ENCODE results near the gene SPSB3. TPM values are rescaled to one million over a fixed set of nuclear protein-coding genes. Genes with fewer than 3 reads are reported as not detected.

SPSB3 gene
- total RNA-seq, 1 donor from 2014 or later: 48.2 TPM

DNA sequence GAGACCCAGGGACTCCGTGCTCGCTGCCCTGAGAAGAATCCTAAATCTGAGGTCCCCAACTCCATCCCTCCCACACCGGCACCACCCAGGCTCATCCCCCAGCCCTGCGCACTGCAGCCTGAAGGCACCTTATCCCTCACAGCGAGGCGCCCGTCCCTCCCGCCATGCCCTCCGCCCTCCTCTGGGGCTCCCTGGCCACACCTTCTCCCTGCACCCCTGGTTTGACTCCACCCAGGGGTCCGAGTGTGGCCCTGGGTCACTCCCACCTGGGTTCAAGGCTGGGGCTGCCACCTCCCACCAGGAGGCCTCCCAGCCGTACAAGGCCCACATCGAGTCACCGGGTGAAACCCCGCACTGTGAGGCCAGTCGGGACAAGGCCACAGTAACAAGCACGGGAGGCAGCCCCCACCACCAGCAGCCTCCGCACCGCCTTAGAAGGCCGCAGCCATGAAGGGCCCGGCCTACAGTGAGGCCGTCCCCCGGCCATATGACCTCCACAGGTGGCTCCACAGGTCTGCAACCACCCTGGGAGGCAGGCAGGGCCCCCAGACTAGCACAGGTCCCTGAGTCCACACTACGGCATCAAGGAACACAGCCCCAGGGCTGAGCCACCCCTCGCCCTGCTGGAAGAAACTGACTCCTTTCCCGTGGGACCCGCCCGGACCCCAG is 36.0 kb upstream of the SPSB3 start:
- TF ChIP-seq, protein P1, sequence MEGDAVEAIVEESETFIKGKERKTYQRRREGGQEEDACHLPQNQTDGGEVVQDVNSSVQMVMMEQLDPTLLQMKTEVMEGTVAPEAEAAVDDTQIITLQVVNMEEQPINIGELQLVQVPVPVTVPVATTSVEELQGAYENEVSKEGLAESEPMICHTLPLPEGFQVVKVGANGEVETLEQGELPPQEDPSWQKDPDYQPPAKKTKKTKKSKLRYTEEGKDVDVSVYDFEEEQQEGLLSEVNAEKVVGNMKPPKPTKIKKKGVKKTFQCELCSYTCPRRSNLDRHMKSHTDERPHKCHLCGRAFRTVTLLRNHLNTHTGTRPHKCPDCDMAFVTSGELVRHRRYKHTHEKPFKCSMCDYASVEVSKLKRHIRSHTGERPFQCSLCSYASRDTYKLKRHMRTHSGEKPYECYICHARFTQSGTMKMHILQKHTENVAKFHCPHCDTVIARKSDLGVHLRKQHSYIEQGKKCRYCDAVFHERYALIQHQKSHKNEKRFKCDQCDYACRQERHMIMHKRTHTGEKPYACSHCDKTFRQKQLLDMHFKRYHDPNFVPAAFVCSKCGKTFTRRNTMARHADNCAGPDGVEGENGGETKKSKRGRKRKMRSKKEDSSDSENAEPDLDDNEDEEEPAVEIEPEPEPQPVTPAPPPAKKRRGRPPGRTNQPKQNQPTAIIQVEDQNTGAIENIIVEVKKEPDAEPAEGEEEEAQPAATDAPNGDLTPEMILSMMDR (IDR thresholded peaks at IDR 0.05; ENCODE audit: insufficient read depth, low read length, severe bottlenecking): no peak
- no peak for FAIRE-seq

DNA sequence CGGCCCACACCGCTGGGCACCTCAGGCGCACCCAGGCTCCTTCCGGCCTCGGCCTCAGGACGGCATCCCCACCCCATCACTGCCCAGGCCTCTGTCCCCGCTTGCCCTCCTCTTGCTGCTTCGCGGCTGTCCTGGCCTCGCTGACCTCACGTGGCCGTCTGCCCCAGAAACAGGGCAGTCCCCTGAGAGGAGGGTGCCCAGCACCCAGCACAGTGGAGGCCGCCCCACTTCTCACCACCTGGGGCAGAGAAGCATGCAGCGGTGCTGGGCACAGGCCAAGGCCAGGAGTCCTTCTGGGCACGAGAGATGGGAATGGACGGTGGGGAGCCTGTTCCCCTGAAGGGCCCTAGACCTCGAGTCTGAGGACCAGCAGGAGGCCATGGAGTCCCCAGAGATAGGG is 35.3 kb upstream of the SPSB3 start:
- H3K36me3 ChIP-seq (ENCODE audit: control insufficient read depth, insufficient read depth, low read length): peaks cover 16% of the 10 kb centered on the region
- no peak overlapping the region for H3K4me3 ChIP-seq (ENCODE audit: low read depth, low read length)
- FAIRE-seq (no peak), DNase-seq (ENCODE audit: low read depth) (no peak)
- no peaks in the 10 kb centered on the region for H3K27me3 ChIP-seq (ENCODE audit: control insufficient read depth, insufficient read depth, low read length)
- TF ChIP-seq, protein P1 (IDR thresholded peaks at IDR 0.05; ENCODE audit: insufficient read depth, low read length, severe bottlenecking): no peak

More for the DNA sequence above, 36.0 kb upstream of the SPSB3 start:
- Histone ChIP-seq H3K4me3 (ENCODE audit: low read depth, low read length) (no peak overlapping the region), H3K36me3 (ENCODE audit: control insufficient read depth, insufficient read depth, low read length) (peaks cover 16% of the 10 kb centered on the region), H3K27me3 (ENCODE audit: control insufficient read depth, insufficient read depth, low read length) (no peaks in the 10 kb centered on the region)
- DNase-seq (ENCODE audit: low read depth): no peak

DNA sequence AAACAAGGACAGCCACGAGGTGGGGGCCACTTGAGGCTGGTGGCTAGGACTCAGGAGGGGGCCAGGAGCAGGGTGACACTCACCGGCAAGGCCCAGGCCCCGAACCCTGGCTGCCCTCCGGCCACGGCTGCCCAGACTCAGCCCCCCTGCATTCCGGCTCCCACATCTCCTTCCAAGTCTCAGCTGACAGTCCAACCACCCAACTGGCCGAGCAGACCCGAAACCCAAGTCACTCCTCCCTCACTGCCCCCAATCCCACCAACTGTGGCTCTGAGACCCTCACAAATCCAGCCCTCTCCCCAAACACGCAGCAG is 34.9 kb upstream of the SPSB3 start:
- DNase-seq (ENCODE audit: low read depth) (no peak), FAIRE-seq (no peak)
- H3K27me3 ChIP-seq (ENCODE audit: control insufficient read depth, insufficient read depth, low read length): no peaks in the 10 kb centered on the region
- peaks cover 13% of the 10 kb centered on the region for H3K36me3 ChIP-seq (ENCODE audit: control insufficient read depth, insufficient read depth, low read length)
- TF ChIP-seq, protein P1 (IDR thresholded peaks at IDR 0.05; ENCODE audit: insufficient read depth, low read length, severe bottlenecking): no peak
- no peak overlapping the region for H3K4me3 ChIP-seq (ENCODE audit: low read depth, low read length)

DNA sequence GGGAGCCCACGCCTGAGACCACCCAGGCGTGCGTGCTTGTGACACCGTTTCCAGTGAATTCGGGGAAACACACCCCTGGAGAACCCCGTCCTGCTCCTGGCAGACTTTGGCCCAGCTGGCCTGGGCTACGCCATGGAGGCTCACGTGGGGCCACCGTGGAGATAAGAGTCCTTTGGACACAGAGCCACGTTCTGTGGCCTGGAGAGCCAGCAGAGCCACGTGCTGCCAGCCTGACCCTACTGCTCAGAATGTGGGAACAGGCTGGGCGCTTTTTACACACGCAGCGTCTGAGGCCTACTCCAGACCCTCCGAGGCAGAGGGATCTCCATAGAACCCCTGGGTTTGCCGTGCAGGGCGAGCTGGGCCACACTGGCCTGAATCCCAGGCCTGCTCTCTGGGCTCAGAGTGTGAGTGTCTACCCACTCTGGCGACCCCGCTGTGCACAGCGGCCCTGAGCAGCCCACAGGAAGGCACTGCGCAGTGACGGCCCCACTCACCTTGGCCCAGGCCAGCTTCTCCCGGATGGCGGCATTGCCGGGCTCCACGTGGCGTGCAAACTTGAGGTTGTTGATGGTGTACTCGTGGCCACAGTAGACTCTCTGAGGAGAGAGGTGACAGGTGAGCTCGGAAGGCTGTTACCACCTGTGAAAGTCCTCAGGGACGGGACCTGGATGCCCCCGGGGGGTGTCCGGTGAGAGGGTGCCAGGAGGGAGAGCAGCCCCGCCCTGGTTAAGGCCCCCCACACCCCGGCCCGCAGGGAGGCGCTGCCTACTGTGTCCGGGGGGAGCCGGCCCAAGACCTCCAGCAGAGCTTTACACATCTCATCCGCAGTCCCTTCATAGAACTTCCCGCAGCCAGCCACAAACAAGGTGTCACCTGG is 34.3 kb upstream of the SPSB3 start:
- H3K27me3 ChIP-seq (ENCODE audit: control insufficient read depth, insufficient read depth, low read length): no peaks in the 10 kb centered on the region
- H3K4me3 ChIP-seq (ENCODE audit: low read depth, low read length): no peak overlapping the region
- TF ChIP-seq, protein P1 (IDR thresholded peaks at IDR 0.05; ENCODE audit: insufficient read depth, low read length, severe bottlenecking): no peak
- FAIRE-seq (no peak), DNase-seq (ENCODE audit: low read depth) (no peak)
- peaks cover 13% of the 10 kb centered on the region for H3K36me3 ChIP-seq (ENCODE audit: control insufficient read depth, insufficient read depth, low read length)

DNA sequence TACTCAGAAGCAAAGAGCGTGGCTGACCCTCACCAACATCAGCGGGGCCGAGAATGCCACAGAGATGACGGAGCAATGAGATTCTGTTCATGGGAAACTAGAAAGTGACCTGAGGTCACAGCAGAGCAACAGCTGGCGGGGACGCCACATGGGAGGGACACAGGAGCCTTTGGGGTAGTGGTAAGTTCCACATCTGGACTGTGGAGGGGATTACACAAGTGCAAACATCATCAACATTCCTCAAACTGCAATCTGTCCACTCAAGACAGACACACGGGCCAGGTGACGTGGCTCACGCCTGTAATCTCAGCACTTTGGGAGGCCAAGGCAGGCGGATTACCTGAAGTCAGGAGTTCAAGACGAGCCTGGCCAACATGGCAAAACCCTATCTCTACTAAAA is 33.1 kb upstream of the SPSB3 start:
- DNase-seq (ENCODE audit: low read depth): no peak
- Histone ChIP-seq H3K36me3 (ENCODE audit: control insufficient read depth, insufficient read depth, low read length) (peaks cover 13% of the 10 kb centered on the region), H3K27me3 (ENCODE audit: control insufficient read depth, insufficient read depth, low read length) (no peaks in the 10 kb centered on the region), H3K4me3 (ENCODE audit: low read depth, low read length) (no peak overlapping the region)
- FAIRE-seq: peak; percentile 43
- TF ChIP-seq, protein P1 (IDR thresholded peaks at IDR 0.05; ENCODE audit: insufficient read depth, low read length, severe bottlenecking): no peak
